ENCODE data around the gene AIF1L.

Gene AIF1L

DNA sequence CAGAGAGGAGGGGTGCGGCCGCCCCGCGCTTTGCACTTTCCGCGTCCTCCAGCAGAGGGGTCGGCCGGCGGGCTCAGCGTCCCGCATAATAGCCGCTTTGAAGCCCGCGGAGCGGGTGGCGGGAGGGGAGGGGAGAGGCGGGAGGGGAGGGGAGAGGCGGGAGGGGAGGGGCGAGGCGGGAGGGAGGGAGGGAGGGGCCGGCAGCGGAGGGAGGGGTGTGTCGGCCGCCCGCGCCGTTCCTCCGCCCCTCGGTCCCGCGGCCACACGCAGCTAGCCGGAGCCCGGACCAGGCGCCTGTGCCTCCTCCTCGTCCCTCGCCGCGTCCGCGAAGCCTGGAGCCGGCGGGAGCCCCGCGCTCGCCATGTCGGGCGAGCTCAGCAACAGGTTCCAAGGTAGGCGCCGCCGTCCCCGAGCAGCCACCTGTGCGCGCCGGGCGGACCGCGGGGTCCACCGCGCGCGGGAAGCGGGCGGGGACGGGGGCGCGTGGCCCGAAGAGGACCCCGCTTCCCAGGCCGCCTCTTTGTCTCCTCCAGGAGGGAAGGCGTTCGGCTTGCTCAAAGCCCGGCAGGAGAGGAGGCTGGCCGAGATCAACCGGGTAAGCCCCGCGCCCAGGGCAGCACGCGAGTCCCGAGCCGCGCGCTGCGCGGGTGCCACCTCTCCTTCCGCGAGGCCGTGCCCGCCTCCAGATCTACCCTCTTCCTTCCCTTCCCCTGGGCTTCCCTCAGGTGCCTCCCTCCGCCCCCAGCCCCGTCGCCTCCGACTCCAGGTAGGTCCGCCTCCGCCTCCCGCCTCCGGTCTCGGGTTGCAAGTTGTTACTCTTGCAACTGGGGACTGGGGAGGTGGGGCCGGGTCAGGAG lies at the start of gene AIF1L:
Gene AIF1L, plus strand, starts transcription at position 263 of the 857 bp plus-strand sequence. Its CDS starts 99 bp downstream, at position 362.
- peak; percentile 55 for DNase-seq

DNA sequence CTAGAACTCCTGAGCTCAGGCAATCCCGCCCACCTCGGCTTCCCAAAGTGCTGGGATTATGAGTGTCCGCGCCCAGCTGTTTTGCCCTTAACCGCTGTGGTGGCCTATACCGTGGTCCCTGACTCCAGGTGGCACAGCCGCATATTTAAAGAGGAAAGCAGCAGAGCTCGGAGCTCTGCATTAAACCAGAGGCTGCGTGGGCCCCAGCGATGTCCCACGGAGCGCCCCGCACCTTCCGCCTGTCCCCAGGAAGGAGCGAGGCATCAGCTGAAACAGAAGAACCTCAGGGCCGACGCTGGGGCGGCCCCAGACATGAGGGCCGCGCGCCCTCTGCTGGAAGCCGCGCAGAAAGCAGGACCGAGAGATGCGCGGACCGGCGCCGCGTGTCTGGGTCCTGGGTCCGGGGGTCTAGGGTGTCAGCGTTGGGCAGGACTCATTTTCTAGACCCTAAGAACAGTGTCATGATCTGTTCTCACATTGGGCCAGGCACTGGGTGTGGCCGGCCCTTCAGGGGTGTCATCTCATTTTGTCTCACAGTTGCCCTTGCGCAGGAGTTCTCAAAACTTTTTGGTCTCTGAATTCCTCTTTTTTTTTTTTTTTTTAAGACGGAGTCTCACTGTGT lies 49.6 kb upstream of the AIF1L start:
- peak; percentile 56 for DNase-seq

DNA sequence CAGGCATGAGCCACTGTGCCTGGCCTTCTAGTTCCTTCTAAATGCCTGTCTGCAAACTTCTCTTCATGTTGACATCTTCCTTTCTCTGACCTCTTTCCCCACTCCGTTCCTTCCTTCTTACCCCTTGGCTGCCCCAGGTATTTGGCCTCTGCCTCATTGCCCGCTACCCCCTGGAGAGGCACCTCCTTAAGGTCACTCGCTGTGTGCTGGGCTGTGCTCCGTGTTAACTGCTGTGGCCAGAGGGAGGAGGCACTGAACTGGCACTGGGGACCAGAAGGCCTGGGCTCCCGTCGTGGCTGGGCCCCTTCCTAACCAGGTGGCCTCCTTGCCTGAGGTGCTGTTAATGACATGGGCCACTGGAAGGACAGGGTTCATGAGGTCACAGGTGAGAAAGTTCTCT lies 48.0 kb upstream of the AIF1L start:
- DNase-seq, result no peak

DNA sequence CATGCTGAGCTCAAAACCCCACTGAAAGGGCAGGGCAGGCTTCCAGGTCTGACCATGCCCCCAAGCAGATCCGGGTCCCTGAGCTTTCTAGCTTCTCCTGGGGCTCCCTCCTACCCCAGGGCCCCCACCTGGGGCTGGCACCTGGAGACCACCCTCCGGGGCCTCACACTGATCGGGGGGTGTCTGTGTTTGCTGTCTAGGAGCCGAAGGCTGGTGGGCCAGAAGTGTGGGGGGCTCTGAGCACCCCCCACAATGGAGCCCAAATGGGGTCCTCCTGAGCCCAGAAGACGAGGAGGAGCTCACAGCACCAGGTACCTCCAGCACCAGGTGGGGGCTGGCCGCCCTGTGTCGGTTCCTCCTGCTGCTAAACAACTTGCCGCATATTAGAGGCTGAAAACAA lies 47.5 kb upstream of the AIF1L start:
- DNase-seq, result no peak

DNA sequence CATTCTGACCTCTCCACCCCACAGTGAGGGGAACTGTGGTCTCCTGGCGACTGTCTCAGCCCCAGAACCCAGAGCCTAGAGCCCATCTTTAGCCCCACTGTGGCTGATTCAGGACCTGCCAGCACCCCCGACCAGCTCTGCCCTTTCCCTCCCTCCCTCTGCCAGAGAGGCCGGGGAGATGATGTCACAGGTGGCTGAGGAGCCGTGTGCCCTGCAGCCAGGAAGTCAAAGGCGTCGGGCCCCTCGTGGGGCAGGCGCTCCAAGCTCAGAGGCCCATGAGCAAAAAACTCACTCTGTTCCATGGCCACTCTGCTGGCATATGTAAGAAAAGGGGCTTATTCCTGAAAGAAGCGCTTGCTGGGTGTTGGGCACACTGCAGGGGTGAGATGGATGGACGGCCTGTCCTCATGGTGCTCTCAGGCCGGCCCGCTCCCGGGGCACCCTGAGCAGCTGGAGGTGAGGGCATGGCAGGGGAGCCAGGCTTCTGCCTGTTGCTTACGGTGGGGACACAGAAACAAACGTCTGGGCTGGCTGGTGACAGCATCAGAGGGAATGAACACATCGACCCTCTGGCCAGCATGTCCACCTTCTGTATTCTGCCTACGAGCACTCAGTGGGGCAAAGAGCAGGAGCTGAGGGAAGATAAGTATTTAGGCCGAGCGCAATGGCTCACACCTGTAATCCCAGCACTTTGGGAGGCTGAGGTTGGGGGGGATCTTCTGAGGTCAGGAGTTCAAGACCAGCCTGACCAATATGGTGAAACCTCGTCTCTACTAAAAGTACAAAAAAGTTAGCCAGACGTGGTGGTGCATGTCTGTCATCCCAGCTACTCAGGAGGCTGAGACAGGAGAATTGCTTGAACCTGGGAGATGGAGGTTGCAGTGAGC lies 46.3 kb upstream of the AIF1L start:
- no peak for DNase-seq

DNA sequence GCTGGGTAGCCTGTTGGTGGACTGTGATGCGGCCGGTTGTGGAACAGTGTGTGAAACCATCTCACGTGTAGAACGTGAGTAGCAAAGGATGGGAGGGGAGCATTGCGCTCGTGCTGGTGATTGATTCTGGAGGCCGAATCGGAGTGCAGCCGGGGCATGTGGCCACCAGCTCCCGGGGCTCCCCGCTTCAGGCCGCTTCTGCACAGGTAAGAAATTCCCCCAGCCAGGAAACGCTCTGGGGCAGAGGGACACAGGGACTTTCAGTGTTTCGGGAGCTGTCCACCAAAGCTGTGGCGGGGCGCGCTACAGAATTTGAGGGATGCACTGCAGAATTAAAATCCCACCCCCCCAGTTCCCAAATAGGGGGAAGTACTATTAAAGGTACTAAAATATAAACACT lies 45.5 kb upstream of the AIF1L start:
- no peak for DNase-seq

DNA sequence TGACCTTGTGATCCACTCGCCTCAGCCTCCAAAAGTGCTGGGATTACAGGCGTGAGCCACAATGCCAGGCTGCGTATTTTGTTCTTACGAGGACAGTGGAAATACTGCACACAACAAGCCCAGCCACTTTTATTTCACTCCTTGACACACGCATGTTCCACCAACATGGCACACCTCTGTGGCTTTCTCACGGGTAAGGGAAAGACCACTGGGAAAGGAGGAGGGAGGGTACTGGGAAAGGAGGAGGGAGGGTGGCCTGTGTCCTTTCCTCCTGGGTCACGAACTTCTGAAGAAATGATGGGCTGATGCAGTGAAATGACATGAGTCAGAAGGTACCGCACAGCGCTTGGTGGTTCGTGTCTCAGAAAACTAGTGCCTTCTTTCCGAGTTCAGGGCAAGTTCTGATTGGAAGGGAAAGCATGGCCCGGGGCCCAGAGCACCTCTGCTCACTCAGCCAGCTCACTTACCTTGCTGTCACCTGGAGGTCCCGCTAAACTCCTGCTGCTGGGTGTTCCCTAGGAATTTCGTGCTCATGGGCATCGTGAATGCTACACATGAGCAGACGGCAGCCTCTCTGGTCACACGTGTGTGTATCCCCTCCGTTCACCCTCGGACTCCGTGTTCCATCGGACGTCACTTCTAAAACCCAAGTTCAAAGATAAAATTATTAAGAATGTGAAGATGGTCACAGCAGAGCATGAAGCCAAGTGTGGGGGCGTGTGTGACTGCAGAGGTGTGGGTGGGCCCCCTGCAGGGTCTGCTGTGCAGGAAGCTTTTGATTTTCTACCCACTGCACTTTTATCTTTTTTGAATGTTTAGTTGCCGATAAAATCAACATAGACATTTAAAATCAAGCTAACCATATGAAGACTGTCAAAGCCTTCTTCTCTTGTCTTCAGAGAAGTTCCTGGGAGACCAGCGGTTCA lies 44.5 kb upstream of the AIF1L start:
- no peak for DNase-seq

DNA sequence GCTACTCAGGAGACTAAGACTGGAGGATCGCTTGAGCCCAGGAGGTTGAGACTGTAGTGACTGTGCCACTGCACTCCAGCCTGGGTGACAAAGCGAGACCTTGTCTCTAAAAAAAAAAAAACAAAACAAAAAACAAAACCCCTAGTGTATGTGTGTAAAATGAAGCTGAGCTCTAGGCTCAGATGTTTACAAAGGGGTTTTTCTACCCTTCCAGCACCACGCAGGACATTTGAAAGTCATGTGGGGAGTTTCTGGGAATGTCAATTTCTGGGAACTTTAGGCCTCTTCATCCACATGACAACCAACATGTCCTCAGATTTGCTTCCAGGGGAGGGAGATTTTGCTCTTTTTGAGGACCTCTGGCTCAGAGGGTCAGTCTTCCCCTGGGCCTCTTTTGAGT lies 42.4 kb upstream of the AIF1L start:
- no peak for DNase-seq

DNA sequence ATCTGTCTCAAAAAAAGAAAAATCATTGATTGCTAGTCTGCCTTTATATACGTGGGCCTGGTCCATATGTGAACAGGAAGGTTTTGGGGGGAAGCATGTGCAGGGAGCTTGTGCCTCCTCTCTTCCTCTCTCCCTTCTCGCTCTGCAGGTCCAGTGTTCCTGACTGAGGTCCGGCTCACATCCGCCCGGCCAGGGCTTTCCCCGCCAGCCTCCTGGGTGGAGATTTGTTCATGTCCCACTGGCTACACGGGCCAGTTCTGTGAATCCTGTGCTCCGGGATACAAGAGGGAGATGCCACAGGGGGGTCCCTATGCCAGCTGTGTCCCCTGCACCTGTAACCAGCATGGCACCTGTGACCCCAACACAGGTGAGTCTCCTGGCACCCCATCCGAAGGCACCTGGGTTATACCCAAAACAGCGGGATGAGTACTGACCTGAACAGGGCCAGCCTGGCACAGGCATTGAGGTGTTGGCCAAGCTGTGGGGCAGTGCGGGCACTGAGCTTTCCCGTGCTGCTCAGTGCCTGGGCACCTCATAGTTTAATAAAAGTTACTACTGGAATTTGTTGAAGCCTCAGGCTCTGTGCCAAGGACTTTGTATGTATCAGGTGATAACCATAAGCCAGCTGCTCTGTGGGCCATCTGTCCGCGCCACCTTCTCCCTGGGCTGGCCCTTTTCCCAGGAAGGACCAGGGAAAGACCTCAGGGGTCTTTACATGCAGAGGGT lies 39.4 kb upstream of the AIF1L start:
- no peak for DNase-seq

DNA sequence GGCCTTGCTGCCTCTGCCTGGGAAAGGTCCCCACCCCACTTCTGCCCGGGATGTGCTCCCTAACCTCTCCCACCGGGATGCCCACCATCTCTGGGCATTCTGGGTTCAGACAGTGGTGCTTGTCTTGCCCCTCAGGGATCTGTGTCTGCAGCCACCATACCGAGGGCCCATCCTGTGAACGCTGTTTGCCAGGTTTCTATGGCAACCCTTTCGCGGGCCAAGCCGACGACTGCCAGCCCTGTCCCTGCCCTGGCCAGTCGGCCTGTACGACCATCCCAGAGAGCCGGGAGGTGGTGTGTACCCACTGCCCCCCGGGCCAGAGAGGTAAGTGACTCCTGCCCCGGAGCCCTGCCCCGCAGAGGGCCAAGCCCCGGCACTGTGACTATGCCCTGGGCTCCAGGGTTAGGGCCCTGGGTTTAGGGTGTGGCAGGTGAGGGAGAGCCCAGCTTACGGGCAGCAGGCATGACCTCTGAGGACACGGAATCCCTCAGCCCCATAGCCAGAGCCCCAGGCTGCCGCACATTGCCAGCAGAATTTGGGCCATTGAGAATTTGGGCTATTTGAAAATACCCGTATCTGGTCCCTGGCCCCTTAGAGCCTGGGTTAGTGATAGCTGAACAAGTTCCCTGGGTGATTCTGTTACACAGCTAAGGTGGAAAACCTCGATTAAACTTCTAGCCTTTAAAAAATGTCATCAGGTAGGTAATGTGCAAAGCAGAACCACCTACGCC lies 35.3 kb upstream of the AIF1L start:
- DNase-seq, result no peak

DNA sequence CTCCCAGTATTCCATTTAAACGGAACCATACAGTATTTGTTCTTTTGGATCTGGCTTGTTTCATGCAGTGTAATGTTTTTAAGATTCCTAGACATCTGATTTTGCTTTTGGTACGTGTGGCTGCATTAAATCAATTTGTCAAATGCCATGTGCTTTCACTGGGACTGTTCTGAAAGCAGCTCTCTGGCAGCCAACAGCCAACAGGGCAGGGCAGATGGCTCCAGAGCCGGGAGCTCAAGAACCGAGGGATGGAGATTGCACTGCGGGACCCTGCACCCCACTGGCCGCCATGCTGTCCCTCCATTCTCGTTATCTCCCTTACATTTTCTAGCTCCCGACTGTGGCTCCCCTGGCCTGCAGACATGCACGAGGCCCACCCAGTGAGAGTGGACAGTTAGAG lies 33.4 kb upstream of the AIF1L start:
- DNase-seq, result no peak

DNA sequence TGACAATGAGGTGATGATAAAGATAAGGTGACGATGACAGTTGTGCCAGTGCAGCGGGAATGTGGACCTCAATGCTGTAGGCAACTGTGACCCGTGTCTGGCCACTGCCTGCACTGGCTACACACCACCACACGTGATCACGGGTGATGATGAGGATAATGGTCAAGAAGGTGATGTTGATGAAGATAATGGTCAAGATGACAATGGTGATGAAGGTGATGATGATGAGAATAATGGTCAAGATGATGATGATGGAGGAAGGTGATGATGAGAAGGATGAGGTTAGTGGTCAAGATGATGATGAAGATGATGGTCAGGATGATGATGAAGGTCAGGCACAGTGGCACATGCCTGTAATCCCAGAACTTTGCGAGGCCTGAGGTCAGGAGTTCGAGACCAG lies 30.7 kb upstream of the AIF1L start:
- no peak for DNase-seq

DNA sequence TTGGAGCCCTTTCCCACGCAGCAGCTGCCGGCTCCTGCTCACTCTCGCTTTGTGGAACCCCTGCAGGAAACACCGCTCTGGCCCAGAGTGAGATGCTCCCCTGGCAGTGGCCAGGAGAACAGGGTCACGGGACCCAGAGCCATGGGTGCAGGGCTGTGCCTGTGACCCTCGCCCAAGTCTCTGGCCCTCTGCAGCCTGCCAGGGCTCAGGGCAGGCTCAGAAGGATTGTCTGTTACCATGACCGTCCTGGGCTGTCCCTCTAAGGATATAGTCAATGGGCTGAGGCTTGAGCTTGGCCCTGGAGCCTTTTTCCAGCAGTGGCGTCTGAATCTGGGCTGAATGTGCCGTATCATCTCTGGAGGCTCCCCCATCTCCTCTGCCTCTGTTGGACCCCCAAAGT lies 28.7 kb upstream of the AIF1L start:
- no peak for DNase-seq

DNA sequence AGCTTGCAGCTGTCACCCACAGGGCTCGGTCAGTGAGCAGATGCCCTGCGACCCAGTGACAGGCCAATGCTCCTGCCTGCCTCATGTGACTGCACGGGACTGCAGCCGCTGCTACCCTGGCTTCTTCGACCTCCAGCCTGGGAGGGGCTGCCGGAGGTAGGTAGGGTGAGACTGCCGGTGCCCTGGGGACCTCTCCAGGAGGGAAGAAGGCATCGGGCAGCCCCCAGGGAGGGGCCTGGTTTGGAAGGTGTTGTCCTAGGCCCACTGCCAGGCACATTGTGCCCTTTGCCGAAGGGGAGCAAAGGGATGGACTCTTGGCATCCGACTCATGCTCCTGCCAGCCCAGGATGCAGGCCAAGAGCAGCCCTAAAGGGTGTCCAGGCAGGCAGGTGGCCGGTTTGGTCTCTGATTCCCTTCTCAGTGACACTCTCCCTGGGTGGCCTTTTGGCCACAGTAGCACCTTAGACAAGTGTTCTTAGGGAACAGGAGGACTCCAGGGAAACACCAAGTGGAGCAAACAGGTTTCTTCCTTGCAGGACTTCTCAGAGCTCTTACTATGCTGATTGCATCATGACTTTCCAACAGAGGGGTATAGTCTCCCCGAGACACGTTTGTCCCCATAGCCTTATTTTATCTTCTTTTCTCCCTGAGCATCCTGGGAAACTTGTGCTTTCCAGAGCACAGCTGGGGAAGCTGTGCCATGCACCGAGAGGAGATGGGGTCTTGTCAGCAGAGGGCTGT lies 28.1 kb upstream of the AIF1L start:
- DNase-seq, result no peak

DNA sequence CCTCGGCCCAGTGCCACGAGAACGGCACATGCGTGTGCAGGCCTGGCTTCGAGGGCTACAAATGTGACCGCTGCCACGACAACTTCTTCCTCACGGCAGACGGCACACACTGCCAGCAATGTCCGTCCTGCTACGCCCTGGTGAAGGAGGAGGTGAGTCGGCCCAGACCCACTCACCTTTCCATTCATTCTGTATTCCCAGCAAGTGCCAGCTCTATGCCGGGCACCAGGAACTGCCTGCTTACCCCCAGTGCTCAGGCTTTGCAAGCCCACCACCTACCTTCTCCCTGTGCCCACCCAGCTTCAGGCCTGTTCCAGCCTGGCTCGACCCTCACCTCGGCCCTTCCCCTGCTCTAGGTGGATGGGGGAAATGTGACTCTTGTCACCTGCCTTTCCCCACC lies 26.6 kb upstream of the AIF1L start:
- DNase-seq, result no peak

DNA sequence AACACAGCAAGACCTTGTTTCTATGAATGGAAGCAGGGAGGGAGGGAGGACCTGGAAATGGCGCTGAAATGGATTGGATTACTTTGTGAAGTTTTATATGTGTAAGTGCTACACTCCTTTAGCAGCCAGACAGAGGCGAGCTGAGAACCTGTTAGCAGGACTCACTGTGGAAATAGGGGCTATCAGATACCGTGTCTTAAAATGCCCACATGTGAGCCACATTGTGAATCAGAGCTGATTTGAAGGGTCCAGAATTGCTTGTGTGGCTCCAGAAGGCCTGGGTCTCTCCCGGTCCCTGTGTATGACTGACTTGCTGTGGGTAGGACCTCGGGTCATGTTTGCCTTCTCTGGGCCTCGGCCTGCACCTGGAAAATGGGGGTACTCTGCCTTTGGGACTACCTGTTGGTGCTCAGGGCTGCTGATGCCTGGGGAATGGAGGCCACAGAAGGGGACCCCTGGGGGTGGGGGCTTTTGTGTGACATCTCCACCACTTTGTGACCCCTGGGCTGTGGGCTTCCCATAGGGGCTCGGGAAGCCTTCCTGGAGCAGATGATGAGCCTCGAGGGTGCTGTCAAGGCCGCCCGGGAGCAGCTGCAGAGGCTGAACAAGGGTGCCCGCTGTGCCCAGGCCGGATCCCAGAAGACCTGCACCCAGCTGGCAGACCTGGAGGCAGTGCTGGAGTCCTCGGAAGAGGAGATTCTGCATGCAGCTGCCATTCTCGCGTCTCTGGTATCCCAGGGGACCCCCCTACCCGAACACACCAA lies 24.0 kb upstream of the AIF1L start:
- no peak for DNase-seq

DNA sequence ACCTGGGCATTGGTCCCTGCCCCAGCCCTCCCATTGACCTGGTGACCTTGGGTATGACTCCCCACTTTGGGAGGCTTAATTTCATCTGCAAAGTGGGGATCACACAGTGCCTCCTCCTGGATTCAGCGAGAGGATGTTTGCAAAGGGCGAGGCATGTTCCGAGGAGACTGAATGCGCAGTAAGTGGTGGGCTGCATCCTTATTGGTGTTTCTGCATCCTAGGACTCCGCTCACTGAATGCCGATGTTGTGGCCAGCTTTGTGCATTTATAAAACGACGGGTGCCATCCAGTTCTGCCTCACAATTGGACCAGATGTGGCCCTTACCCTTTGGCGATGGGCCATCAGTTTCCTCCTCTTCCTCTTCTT lies 23.5 kb upstream of the AIF1L start:
- DNase-seq, result no peak

DNA sequence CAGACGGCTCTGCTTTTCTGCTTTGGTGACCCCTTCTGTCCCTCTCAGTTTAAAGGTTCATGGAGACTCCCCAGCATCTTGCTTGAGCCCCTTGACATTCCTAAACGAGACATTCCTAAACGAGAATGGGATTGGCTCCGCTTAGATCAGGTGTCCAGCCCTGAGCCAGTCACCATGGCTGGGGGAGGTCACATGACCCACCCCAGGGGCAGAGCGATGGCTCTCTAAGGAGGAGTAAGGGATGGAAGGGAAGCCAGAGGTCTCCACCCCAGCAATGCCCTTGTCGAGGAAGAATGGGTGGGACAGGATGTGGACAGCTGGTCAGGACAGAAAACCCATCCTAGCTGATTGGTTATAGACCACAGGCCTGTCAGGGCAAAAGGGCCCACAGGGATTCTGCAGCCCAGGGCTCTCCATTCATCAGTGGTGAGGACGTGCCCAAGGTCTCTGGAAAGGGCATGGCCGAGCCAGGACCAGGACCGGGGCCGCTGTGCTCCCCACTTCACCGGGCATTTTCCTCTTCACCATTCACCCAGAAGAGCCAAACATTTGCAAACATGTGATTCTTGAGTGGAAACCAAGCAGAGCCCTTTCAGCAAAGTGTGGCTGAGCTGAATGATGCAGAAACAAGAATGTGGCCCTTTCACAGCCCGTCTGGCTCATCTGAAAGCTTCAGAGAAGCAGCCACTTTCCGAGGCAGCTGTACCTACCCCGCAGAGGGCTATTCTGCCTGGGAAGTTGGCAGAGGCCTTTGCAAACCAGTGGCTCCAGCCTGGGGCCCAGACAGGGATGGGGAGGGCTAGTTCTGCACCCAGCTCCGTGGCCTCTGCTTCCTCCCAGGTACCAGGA lies 19.8 kb upstream of the AIF1L start:
- DNase-seq, result no peak

Data from DMS79 (cell line).